Heart left ventricle (tissue), 16 donors: ENCODE results near the gene RPL18. TPM values are rescaled to one million over a fixed set of nuclear protein-coding genes. Genes with fewer than 3 reads are reported as not detected.
"Not testable (repeated sequence)": the region's sequence is repeated elsewhere in the genome, so short reads cannot be mapped to it uniquely, and the experiment has no call there.

Source experiments
- ATAC-seq, 4 donors: fragments of 200-7000 bp; cut with Tn5 transposase; one replicate each; pipeline ENCODE4 v1.9.1; 2020 to 2022; ENCODE audit warnings: moderate library complexity in 4 of 4, mild to moderate bottlenecking in 3 of 4, moderate number of reproducible peaks in 1 of 4
- DNase-seq, 5 donors: peaks; one replicate each; pipeline ENCODE4 v3.0.0-alpha.2; 2020
- H3K27ac ChIP-seq, 12 donors: fragments of 200-600 bp; sonication (generic) in 4 of 12; one replicate each; pipeline versions ENCODE4 v1.5.0 to v1.8.0; 2016 to 2022; ENCODE audit warnings: mild to moderate bottlenecking in 2 of 12
- H3K27me3 ChIP-seq, 9 donors: fragments of 200-600 bp; sonication (generic) in 2 of 9; one replicate each; pipeline versions ENCODE4 v1.5.1 to v1.8.0; 2016 to 2022; ENCODE audit warnings: mild to moderate bottlenecking in 3 of 9
- H3K36me3 ChIP-seq, 9 donors: fragments of 200-600 bp; sonication (generic) in 2 of 9; one replicate each; pipeline versions ENCODE4 v1.5.0 to v1.8.0; 2018 to 2022; ENCODE audit warnings: mild to moderate bottlenecking in 2 of 9
- H3K4me1 ChIP-seq, 12 donors: fragments of 200-600 bp; sonication (generic) in 4 of 12; one replicate each; pipeline versions ENCODE4 v1.5.0 to v1.8.0; 2016 to 2022; ENCODE audit warnings: mild to moderate bottlenecking in 3 of 12
- H3K4me3 ChIP-seq, 12 donors: fragments of 200-600 bp; sonication (generic) in 4 of 12; one replicate each; pipeline versions ENCODE4 v1.5.0 to v1.8.0; 2017 to 2022; ENCODE audit warnings: mild to moderate bottlenecking in 9 of 12, moderate library complexity in 4 of 12
- H3K9me3 ChIP-seq, 12 donors: fragments of 200-600 bp; sonication (generic) in 4 of 12; one replicate each; pipeline versions ENCODE4 v1.5.0 to v1.8.0; 2016 to 2022; ENCODE audit warnings: mild to moderate bottlenecking in 1 of 12
- CTCF ChIP-seq, 12 donors: fragments of 200-600 bp; sonication (generic) in 4 of 12; IDR thresholded peaks; one replicate each; pipeline versions ENCODE4 v1.5.0 to v1.8.0; 2018 to 2022; ENCODE audit warnings: antibody characterized with exemption in 12 of 12, mild to moderate bottlenecking in 5 of 12
- POLR2A ChIP-seq, 2 donors: fragments of 450-650 bp; IDR thresholded peaks; one replicate each; pipeline ENCODE4 v1.6.1; 2017; ENCODE audit warnings: antibody characterized with exemption in 2 of 2, mild to moderate bottlenecking in 2 of 2, moderate library complexity in 2 of 2
- WGBS, 4 donors: extraction: QIAGEN DNeasy Blood & Tissue Kit in 2 of 4; methylation state at CpG; one replicate each; pipeline versions ENCODE4 v1.1.5 to v1.1.7; 2013 to 2018; 5-methylcytosine and 5-hydroxymethylcytosine counted together
- intact Hi-C, 10 donors: fragments of 100-400 bp; cut with DNase I; formaldehyde crosslinking; loops; one replicate each; pipeline versions ENCODE4 v1.11.1 to v1.14.2; 2022
- polyA plus RNA-seq, 2 donors: library from polyadenylated mRNA; stranded (reverse); fragments of 200-250 nt; gene quantifications; one replicate each; pipeline ENCODE4 v1.2.3, GENCODE V29; 2013
- total RNA-seq, 9 donors: library from RNA; depleted of rRNA in 2 of 9; stranded (reverse); fragments of >200 nt in 2 of 9; fragmentation: NEBNext Ultra II Directional in 3 of 9; extraction: Animal tissue kit (Norgen Biotek cat#: 25700) in 3 of 9; gene quantifications; one replicate each; pipeline versions ENCODE4 v1.1.0 to v1.2.4, GENCODE V29; 2016 to 2023
- donor health status: ischemic (EF 13 %, LVEDD 7.1; RV severe dilation, severe dysfunction).
- donor health status: healthy with polysubstance abuse.
- donor health status: DM: no; HTN: yes; CAD: no.
- donor health status: DM: no; HTN: no; CAD: no.
- donor health status: ischemic (EF 25% LVEDD 6.9; RV normal size, moderate dysfunction).
- donor health status: ischemic (EF 25% LVEDD 5.7; RV mildly dilated, moderate dysfunction).
- donor health status: healthy.
- donor health status: DM: yes; HTN: yes; CAD: no.
- donor health status: ischemic (EF 35%, LVEDD 5.7; RV mildly dilated, moderate dysfunction).
- donor health status: nonischemic (EF 11% LVEDD 7.7; RV severe dilation, severe dysfunction).
- donor health status: DM: yes; HTN: yes; CAD: no.
- donor health status: PGD.
- donor health status: ischemic (EF 29% LVEDD 5.4; RV normal size, mild dysfunction).
- donor health status: nonischemic (EF 23%, LVEDD 6.1; RV moderate dilation, normal function).

Gene RPL18
- total and polyA plus RNA-seq, 11 donors, result 470 to 1,773 (median 714) TPM

- Histone ChIP-seq H3K9me3 (no peaks in the 10 kb centered on the region), H3K36me3 (no peaks in the 10 kb centered on the region), H3K27me3 (no peaks in the 10 kb centered on the region), H3K4me1 (peaks cover 0 to 8% (median 3%) of the 10 kb centered on the region in 12 donors), H3K27ac (no peak overlapping the region), H3K4me3 (no peak overlapping the region)
- ATAC-seq, result no peak
- intact Hi-C loops, result no loop called here
- DNase-seq, result no peak
- 37 to 44% (median 38%) methylated on average over 3 of the region's 3 CpGs for WGBS, 4 donors
- TF ChIP-seq POLR2A (IDR thresholded peaks at IDR 0.05) (no peak), CTCF (IDR thresholded peaks at IDR 0.05) (no peak)
Measured at GRCh38 chr19:48578891-48579290, 40.1 kb downstream of the RPL18 start.

- DNase-seq, H3K27ac ChIP-seq, H3K36me3 ChIP-seq, H3K9me3 ChIP-seq, intact Hi-C loops, H3K4me3 ChIP-seq, ATAC-seq, H3K27me3 ChIP-seq, H3K4me1 ChIP-seq: not testable (repeated sequence)
- 86 to 96% (median 95%) methylated on average over 7 of the region's 7 CpGs for WGBS, 4 donors
Measured at GRCh38 chr19:48577908-48578307, 41.1 kb downstream of the RPL18 start.

GRCh38 chr19:48575931-48576622 lies 42.9 kb downstream of the RPL18 start:
- intact Hi-C loops, result no loop called here
- Histone ChIP-seq H3K27me3 (no peaks in the 10 kb centered on the region), H3K9me3 (no peaks in the 10 kb centered on the region), H3K36me3 (no peaks in the 10 kb centered on the region), H3K4me1 (peaks cover 0 to 5% (median 0%) of the 10 kb centered on the region in 12 donors), H3K4me3 (no peak overlapping the region), H3K27ac (no peak overlapping the region)
- DNase-seq, result no peak
- no peak for ATAC-seq
- 73 to 81% (median 77%) methylated on average over 23 of the region's 23 CpGs for WGBS, 4 donors
- TF ChIP-seq POLR2A (IDR thresholded peaks at IDR 0.05), result no peak
- no peak for TF ChIP-seq CTCF (IDR thresholded peaks at IDR 0.05)

GRCh38 chr19:48573163-48573505 lies 45.8 kb downstream of the RPL18 start:
- TF ChIP-seq POLR2A (IDR thresholded peaks at IDR 0.05), result no peak
- no peak for TF ChIP-seq CTCF (IDR thresholded peaks at IDR 0.05)
- H3K36me3 ChIP-seq, result no peaks in the 10 kb centered on the region
- no peak overlapping the region for H3K4me3 ChIP-seq
- ATAC-seq (peak; percentile 15 to 58 (median 39)), DNase-seq (peak in 2 of 5 donors; percentile 16 to 52)
- intact Hi-C loops, result loop anchor here in 1 of 10 donors (5.0 kb wide), 1 partner anchor 66 kb away; no protein-coding TSS in a partner anchor
- 57 to 65% (median 61%) methylated on average over 12 of the region's 12 CpGs for WGBS, 4 donors
- no peaks in the 10 kb centered on the region for H3K9me3 ChIP-seq
- no peaks in the 10 kb centered on the region for H3K27me3 ChIP-seq
- H3K27ac ChIP-seq, result peak overlapping the region in 7 of 12 donors; percentile 25 to 57 (median 39)
- peaks cover 0 to 8% (median 6%) of the 10 kb centered on the region in 12 donors for H3K4me1 ChIP-seq
